BE2C (cell line): ENCODE results near the gene PTGDS.

Experiments
- DNase-seq: peaks from one replicate; pipeline ENCODE4 v3.0.0-alpha.2; 2020
- H3K27me3 ChIP-seq: fragments of 250-450 bp; sonication (Bioruptor Pico); 2 replicates; pipeline ENCODE4 v1.5.1; 2020; ENCODE audit warnings: mild to moderate bottlenecking
- H3K36me3 ChIP-seq: fragments of 250-450 bp; sonication (Bioruptor Pico); 2 replicates; pipeline ENCODE4 v1.5.1; 2020; ENCODE audit warnings: mild to moderate bottlenecking
- H3K4me1 ChIP-seq: fragments of 250-450 bp; sonication (Bioruptor Pico); 2 replicates; pipeline ENCODE4 v1.5.1; 2020
- H3K4me3 ChIP-seq: 2 replicates; pipeline ENCODE4 v1.5.1; 2011; ENCODE audit warnings: low read depth, low read length
- H3K9me3 ChIP-seq: fragments of 250-450 bp; sonication (Bioruptor Pico); 2 replicates; pipeline ENCODE4 v1.5.1; 2020
- CTCF ChIP-seq: IDR thresholded peaks from 2 replicates; pipeline ENCODE4 v1.5.1; 2012; ENCODE audit warnings: mild to moderate bottlenecking, low read depth, low read length

The PTGDS gene

GRCh38 chr9:136949239-136949816 is 28.0 kb upstream of the PTGDS start:
- H3K27me3 ChIP-seq: no peaks in the 10 kb centered on the region
- TF ChIP-seq CTCF: no peak

GRCh38 chr9:136949817-136950655 is 27.3 kb upstream of the PTGDS start:
- DNase-seq: peak; percentile 94
- no peak for TF ChIP-seq CTCF
- Histone ChIP-seq H3K4me3 (peak overlapping the region; percentile 57), H3K36me3 (no peaks in the 10 kb centered on the region), H3K9me3 (no peaks in the 10 kb centered on the region), H3K27me3 (no peaks in the 10 kb centered on the region), H3K4me1 (peaks cover 10% of the 10 kb centered on the region)

More at GRCh38 chr9:136949239-136949816, 28.0 kb upstream of the PTGDS start:
- DNase-seq: no peak
- Histone ChIP-seq H3K4me3 (peak overlapping the region; percentile 57), H3K4me1 (peaks cover 10% of the 10 kb centered on the region), H3K9me3 (no peaks in the 10 kb centered on the region), H3K36me3 (no peaks in the 10 kb centered on the region)

- no peaks in the 10 kb centered on the region for H3K27me3 ChIP-seq
- no peak for DNase-seq
- TF ChIP-seq CTCF: no peak
Measured at GRCh38 chr9:136950656-136951276, 26.5 kb upstream of the PTGDS start.

GRCh38 chr9:136951541-136952320 is 25.6 kb upstream of the PTGDS start, which contains the start of gene LCN12:
LCN12 (plus strand) TSS chr9:136952273; CDS start chr9:136952328, 55 bp downstream.
- no peak for TF ChIP-seq CTCF
- DNase-seq: no peak
- no peaks in the 10 kb centered on the region for H3K36me3 ChIP-seq
- no peaks in the 10 kb centered on the region for H3K9me3 ChIP-seq
- peaks cover 10% of the 10 kb centered on the region for H3K4me1 ChIP-seq
- no peak within 1 kb of the TSS for H3K4me3 ChIP-seq
- no peaks in the 10 kb centered on the region for H3K27me3 ChIP-seq

More at GRCh38 chr9:136950656-136951276, 26.5 kb upstream of the PTGDS start:
- H3K36me3 ChIP-seq: no peaks in the 10 kb centered on the region
- H3K4me1 ChIP-seq: peaks cover 10% of the 10 kb centered on the region
- H3K4me3 ChIP-seq: peak overlapping the region; percentile 57
- H3K9me3 ChIP-seq: no peaks in the 10 kb centered on the region

- no peaks in the 10 kb centered on the region for H3K27me3 ChIP-seq
- no peak for TF ChIP-seq CTCF
- no peaks in the 10 kb centered on the region for H3K36me3 ChIP-seq
- H3K4me3 ChIP-seq: no peak overlapping the region
- DNase-seq: no peak
- H3K4me1 ChIP-seq: peaks cover 10% of the 10 kb centered on the region
- no peaks in the 10 kb centered on the region for H3K9me3 ChIP-seq
Measured at GRCh38 chr9:136952321-136952850, 24.9 kb upstream of the PTGDS start.
